NCI-H526 treated with DMSO at 0.1 percent for 48 hours (cell line): ENCODE results near the gene EDDM3A.
"Not testable (repeated sequence)": the region's sequence is repeated elsewhere in the genome, so short reads cannot be mapped to it uniquely, and the experiment has no call there.

Source experiments
- DNase-seq: peaks from one replicate; lab custom pipeline; 2025; lab: John Stamatoyannopoulos, UW

EDDM3A gene

DNA sequence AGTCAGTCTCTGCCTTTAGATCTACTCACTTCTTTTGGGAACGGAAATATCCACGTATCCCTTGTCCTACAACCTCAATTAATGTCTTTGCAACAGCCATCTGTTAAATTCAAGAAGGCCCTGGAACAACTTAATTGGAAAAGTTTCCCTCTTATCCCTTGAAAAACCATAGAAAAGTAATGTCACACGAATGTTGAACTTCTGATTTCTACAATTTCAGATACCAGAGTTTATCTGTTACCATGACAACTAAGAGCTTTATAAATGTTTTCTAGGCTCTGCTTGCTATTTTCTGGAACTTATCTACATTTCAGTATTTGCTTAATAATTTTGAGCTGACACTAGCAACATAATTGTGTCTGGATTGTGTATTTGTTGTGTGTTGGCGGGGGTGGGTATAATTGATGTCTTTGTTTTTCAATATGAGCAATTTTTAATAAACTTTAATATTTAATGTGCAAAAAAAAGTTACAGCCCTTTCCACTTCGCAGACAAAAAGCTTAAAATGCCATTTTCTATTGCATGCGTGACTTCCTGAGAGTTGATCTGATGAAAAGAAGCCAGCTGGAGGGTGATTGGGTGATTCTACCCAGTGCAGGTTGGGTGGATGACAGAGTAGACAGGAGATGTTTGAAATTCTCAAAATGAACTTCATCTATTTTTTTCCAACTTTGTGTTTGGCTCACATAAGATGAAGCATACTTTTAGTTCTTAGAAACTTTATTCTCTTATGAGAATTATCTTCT is 11.8 kb upstream of the EDDM3A start:
- DNase-seq = no peak

GRCh38 chr14:20734430-20734806 is 11.3 kb upstream of the EDDM3A start:
- DNase-seq = no peak

DNA sequence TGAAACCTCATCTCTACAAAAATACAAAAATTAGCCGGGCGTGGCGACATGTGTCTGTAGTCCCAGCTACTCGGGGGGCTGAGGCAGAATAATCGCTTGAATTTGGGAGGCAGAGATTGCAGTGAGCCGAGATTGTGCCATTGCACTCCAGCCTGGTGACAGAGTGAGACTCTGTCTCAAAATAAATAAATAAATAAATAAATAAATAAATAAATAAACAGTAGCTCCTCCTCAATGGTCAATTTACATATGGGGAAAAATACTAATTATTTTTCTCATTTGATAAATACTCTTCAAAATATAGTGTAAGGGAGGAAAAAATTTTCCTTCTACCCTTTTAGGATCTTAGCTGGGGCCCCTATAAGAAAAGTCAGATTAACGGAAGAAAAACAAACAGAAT is 7.4 kb upstream of the EDDM3A start:
- DNase-seq = not testable (repeated sequence)

- no peak for DNase-seq
Observed at GRCh38 chr14:20742132-20742531, 3.6 kb upstream of the EDDM3A start.

GRCh38 chr14:20743556-20743955 is 2.1 kb upstream of the EDDM3A start:
- DNase-seq = no peak

GRCh38 chr14:20746566-20746965 is 879 bp downstream of the EDDM3A start:
- DNase-seq = no peak

- no peak for DNase-seq
Observed at GRCh38 chr14:20748439-20748838, 2.8 kb downstream of the EDDM3A start.

DNA sequence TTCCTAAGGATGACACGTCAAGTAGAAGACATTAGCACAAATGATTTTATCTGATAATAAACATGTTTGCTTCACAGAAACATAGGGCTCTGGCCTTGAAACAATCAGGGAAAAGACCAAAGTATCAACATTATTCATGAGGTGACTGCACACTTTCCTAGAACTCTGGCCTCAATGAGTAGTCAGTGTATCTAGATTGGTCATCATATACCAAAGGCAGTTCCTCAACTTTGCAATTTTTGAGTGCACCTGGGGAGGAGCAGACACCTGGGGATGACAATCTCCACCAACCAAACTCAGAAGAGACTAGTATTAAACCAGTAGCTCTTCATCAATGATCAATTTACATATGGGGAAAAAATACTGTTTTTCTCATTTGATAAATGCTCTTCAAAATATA is 4.5 kb downstream of the EDDM3A start:
- DNase-seq = no peak

GRCh38 chr14:20751963-20752562 is 6.4 kb downstream of the EDDM3A start:
- no peak for DNase-seq

GRCh38 chr14:20754308-20754707 is 8.6 kb downstream of the EDDM3A start:
- no peak for DNase-seq

DNA sequence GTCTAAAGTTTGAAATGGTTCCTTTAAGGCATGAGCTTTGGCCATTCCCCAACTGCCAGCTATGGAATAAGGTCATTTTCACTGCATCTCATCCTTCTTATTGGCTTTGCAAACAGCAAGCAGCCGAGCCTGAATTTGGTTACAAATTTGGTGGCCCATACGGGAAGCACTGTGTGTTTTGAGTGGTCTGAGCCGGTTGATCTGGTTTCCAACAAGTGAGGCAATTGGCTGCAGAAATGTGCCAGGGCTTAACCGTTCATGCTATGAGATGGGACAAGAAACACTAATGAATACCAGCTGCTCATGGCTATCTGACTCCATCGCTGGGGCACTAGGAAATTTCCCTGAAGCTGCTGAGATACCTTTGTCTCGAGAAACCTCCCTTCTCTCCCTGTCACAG is 9.3 kb downstream of the EDDM3A start:
- no peak for DNase-seq

GRCh38 chr14:20757965-20758364 is 12.3 kb downstream of the EDDM3A start:
- no peak for DNase-seq

DNA sequence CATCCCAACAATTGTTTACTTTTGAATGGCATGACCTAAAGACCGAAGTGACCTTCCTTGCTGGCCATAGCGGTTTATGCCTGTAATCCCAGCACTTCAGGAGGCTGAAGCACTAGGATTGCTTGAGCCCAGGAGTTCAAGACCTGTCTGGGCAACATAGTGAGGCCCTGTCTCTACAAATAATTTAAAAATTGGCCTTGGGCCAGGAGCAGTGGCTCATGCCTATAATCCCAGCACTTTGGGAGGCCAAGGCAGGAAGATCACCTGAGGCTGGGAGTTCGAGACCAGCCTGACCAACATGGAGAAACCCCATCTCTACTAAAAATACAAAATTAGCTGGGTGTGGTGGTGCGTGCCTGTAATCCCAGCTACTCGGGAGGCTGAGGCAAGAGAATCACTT is 13.8 kb downstream of the EDDM3A start:
- DNase-seq = not testable (repeated sequence)

DNA sequence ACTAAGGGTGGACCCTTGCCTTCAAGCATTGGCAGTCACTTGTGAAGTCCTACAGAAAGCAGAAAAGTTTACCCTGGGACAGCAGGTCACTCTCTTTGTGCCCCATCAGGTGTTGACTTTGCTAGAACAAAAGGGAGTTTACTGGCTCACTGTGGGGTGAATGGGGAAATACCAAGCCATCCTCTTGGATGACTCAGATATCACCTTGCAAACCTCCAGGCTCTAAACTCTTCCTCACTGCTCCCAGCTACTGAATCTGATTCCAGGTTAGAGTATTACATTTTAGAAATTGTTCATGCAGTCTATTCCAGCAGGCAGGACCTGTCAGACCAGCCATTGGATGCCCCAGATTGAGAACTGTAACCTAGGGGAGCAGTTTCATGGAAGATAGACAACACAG is 15.3 kb downstream of the EDDM3A start:
- DNase-seq = no peak

DNA sequence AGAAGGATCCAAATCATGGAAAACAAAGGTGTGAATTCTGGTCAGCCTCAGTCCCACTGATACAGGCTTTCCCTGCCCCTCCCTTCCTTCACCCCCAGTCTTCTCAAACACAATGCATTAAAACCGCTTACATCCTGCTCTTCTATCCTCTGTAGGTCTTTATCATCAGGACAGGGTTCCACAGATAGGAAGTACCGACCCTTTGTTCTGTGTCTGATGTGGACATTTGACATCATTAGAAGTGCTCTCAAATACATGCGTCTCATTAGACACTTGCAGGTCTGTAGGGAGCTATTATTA is 22.9 kb downstream of the EDDM3A start:
- no peak for DNase-seq

DNA sequence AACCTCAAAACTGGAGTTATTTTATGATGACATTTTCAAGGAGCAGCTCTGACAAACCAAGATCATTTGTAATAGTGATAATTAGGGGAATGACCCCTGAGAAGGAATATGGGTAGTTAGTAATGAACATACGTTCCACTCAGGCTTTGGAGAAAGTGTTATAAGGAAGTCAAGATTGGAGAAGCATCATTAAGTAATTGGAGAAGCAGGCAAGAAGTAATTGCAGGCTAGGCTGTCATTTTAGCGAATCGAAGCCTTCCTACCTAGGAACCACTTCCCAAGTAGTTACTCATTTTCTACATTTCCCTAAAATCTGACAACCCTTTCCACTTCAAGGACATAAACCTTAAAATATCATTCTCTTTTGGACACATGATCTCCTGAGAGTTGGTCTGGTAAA is 23.7 kb downstream of the EDDM3A start:
- DNase-seq = no peak

GRCh38 chr14:20772650-20773049 is 27.0 kb downstream of the EDDM3A start:
- DNase-seq = no peak

- DNase-seq = no peak
Observed at GRCh38 chr14:20774258-20774824, 28.7 kb downstream of the EDDM3A start.

GRCh38 chr14:20775043-20775442 is 29.4 kb downstream of the EDDM3A start:
- DNase-seq = no peak

GRCh38 chr14:20775901-20776300 is 30.2 kb downstream of the EDDM3A start:
- DNase-seq = no peak

DNA sequence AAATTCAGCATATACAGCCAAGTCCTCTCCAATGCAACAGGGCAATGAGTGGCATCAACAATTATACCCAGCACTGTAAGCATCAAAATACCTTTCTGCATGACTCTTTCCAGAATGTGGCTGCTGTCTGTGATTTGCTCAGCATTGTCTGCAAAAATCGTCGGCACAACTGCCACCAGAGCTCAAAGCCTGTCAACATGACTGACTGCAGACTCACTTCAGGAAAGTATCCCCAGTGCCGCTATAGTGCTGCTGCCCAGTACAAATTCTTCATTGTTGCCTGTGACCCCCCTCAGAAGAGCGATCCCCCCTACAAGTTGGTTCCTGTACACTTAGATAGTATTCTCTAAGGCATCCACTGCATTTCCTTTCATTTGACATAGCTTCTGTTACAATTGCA is 36.1 kb downstream of the EDDM3A start:
- DNase-seq = no peak

DNA sequence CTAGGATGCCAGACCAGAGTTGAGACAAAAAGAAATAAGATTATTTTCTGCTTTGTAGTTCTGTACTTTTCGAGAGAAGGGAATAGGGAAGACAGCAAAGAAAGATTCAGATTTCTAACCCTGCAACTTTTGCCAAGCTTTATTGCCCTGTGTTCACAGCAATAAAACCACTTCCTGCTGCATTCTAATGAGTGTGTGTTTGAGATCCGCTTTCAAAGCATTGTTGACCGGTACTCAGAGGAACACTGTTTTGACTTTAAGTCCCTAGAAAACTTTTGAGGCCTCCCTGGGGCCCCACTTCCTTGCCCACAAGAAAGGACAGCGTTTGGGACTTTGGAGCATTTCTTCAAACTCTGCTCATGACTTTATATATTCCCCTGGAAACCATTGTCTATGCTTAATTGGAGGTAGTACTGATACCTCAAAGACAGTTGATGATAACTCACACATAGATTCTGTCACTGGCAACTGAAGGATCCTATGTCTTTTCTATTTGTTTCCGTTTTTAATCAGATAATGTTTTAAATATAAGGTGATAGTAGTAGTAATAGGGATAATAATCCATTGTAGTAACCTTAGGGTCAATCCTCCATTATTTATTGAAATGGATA is 36.7 kb downstream of the EDDM3A start:
- DNase-seq = no peak

- DNase-seq = no peak
Observed at GRCh38 chr14:20787025-20787424, 41.3 kb downstream of the EDDM3A start.
